Retina (tissue), 1 donor: ENCODE measurements around the gene ZNF783.
"Not testable (repeated sequence)": the region's sequence is repeated elsewhere in the genome, so short reads cannot be mapped to it uniquely, and the experiment has no call there.

Experiments used
- DNase-seq: peaks from one replicate; pipeline ENCODE4 v3.0.0-alpha.2; 2016

Gene ZNF783

DNA sequence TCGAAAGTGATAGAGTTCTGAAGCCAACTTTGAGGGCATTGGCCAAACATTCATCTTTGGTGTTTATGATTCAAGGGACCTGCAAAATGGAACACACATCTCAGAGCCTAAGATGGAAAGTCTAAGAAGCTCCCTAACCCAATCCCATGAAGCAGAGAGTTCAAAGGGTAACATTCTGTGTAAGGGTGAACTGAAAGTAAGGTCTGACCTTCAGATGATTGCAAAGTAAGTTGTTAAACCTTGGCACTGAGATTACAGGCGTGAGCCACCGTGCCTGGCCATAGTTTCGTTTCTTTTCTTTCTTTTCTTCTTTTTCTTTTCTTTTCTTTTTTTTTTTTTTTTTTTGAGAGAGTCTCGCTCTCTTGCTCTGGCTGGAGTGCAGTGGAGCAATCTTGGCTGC is 20.3 kb upstream of the ZNF783 start:
- DNase-seq: no peak

DNA sequence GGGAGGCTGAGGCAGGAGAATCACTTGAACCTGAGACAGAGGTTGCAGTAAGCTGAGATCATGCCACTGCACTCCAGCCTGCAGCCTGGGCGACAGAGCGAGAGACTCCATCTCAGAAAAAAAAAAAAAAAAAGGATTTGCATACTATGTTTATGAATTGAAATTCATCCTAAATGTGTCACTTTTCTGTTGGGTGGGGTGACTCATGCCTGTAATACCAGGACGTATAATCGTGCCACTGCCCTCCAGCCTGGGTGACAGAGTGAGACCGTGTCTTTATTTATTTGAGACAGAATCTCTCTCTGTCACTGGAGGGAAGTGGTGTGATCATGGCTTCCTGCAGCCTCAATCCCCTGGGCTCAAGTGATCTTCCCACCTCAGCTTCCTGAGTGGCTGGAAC is 16.8 kb upstream of the ZNF783 start:
- no peak for DNase-seq

DNA sequence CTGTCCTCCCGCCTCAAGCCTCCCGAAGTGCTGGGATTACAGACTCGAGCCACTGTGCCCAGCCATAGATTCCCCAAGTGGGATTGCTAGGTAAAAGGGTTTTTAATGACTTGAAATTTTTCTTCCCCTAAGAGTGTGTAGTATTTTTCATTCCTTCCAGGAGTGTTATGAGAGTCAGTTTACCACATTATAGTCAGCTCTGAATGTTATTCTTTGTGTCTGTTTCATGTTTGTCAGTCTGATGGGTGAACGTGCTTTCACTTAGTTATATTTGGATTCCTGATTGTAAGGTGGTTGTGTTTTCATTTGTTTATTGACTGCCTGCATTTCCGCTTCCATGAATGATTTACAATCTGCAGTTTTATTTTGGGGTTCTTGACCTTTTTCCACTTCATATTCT is 16.3 kb upstream of the ZNF783 start:
- DNase-seq: no peak

DNA sequence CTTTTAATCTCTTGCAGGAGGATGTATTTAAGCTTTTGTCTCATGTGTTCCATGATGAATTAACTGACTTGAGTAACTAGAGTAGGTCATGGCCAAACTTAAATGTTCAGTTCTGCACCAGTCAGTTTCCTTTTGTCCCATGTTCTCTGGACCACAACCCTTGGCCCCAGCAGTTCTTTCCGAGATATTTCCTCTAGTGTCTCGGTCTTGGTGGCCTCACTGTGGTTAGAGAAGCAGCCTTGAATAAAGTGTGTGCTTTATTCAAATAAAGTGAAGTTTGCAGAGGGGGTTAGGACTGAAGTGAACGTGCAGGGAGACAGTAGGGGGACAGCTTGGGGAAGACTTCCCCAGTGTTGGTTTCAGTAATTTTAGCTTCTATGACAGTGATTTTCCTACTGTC is 13.2 kb upstream of the ZNF783 start:
- DNase-seq: no peak

DNA sequence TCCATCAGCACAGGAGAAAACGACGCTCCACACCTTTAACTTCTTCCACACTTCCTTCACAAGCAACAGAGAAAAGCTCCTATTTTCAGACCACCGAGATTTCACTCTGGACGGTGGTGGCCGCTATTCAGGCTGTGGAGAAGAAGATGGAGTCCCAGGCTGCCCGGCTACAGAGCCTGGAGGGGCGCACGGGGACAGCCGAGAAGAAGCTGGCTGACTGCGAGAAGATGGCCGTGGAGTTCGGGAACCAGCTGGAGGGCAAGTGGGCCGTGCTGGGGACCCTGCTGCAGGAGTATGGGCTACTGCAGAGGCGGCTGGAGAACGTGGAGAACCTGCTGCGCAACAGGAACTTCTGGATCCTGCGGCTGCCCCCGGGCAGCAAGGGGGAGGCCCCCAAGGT is 11.8 kb upstream of the ZNF783 start:
- DNase-seq: not testable (repeated sequence)

DNA sequence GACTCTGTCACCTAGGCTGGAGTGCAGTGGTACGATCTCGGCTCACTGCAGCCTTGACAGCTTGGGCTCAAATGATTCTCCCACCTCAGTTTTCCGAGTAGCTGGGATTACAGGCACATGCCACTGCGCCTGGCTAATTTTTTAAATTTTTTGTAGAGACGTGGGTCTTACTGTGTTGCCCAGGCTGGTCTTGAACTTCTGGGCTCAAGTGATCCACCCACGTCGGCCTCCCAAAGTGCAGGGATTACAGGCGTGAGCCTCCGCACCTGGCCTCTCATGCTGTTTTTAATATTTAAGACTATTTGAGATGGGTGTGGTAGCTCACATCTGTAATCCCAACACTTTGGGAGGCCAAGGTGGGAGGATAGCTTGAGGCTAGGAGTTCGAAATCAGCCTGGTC is 10.5 kb upstream of the ZNF783 start:
- not testable (repeated sequence) for DNase-seq

DNA sequence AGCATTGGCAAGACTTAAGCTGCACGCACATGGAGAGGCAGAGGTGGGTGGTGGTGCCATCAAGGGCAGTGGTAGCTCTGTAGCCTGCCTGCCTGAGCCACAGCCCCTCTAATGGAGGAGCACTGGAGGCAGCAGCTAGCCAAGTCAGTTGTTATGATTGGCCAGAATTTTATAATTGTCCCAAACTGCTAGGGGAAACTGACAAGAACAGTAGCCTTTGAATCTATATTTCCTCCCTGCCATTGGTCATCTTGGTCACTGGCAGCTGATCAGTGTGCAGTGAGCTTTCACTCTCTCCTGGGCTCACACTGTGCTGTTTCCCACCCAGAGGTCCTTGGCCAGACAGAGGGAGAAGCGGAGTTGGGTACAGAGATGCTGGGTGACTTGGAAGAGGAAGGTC is 9.6 kb upstream of the ZNF783 start:
- DNase-seq: no peak

DNA sequence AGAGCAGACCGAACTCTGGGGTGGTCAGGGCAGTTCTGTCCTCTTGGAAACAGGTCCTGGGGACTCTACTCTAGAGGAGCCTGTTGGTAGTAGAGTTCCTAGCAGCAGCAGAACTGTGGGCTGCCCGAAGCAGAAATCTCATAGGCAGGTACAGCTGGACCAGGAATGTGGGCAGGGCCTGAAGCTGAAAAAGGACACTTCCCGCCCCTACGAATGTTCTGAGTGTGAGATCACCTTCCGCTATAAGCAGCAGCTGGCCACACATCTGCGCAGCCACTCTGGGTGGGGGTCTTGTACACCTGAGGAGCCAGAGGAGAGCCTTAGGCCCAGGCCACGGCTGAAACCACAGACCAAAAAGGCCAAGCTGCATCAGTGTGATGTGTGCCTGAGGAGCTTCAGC is 8.3 kb upstream of the ZNF783 start:
- DNase-seq: no peak

DNA sequence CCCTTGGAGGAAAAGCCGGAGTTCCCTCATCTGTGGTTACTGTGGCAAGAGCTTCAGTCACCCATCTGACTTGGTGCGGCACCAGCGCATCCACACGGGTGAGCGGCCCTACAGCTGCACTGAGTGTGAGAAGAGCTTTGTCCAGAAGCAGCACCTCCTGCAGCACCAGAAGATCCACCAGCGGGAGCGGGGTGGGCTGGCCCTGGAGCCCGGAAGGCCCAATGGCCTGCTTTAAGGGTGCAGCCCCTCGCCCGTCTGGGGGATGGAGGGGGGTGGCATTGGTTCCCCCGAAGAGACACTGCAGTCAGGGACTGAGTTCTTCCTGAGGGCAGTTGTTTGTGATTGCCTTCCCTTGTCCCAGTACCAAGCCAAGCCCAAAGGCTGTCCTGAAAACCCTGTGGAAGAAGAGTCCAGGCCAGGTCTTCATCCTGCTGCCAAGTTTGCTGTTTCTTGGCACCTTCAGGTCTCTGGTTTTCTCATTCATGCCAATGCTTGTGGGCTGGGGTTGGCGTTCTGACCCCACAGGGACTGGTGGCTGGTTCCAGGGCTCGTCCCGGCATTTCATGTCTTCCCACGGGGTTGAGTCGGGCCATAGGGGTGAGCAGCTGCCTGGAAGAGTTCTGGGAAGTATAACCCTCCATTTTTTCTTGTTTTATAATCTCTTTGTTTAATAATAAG is 7.7 kb upstream of the ZNF783 start:
- DNase-seq: no peak

DNA sequence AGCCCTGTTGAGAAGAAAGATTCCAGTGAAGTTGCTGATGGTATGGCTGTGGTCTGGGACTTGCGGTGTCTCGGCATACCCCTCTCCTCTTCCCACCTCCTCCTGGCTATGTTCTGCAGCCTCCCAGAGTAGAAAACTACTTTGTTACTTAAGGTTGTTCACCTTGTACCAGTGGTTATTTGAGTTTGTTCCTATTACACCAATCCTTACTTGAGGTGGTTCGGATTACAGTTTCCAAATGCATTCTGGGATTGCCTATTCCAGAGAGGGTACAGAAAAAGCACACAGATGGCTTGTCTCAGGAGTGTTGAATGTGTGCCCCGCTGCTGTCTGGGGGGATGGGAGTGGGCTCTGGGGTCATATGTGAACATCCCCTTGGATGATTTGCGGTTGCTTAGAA is 6.8 kb upstream of the ZNF783 start:
- DNase-seq: no peak

DNA sequence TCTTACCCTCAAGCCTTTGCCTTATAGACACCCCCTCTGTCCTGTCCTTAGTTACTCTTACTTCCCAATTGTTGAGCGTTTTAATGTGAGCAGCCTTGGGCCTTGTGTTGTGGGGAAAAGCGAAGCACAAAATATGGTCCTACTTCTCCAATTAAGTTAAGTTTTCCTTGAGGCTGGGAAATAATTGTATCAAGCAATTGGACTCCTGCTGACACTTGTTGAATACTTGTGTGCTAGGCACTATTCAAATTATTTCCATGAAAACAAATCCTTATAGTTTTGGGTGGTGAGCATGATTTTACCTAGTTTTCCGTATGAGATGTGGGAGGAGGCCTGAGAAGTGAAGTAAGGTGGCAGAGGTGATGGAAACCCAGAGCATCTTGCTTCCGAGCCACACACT is 5.4 kb upstream of the ZNF783 start:
- DNase-seq: no peak

DNA sequence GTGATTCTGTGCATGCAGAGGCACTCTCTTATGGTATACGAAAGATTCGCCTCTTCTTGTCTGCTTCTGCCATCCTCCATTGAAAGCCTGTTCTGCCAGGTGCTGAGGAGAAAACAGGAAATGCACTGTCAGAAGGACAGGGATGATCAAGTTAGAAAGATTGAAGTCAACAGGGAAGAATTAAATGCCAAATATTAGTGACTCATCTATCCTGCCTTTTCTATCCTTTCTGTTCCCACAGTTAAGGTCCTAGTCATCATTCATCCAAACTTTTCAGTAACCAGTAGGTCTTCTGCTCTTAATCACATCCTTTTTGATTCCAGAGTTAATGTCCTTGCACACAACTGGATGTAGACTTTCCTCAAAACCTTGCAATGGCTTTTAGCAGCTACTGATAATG is 4.8 kb upstream of the ZNF783 start:
- no peak for DNase-seq

DNA sequence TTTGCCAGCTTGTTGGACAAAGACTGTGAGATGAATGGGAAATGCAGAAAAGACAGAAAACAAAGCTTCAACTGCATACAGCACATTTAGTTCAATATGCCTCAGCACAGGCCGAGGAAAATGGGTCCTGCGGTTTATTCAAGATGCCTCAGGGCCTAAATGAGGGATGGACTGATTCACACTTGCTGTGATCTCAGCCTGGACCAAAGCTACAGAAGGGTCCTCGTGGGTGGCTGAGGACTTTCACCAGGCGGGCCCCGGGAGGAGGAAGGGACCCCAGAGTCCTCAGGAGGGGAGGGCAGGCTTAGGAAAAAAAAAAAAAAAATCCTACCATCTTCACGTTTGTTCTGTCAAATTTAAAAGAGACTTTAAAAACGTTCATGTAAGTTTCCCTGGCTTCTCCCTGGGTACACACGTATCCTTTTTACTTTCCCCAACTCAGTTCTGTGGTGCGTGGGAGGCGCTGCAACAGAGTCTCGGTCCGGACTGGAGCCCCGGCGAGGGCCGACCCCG is 624 bp upstream of the ZNF783 start:
- DNase-seq: no peak

DNA sequence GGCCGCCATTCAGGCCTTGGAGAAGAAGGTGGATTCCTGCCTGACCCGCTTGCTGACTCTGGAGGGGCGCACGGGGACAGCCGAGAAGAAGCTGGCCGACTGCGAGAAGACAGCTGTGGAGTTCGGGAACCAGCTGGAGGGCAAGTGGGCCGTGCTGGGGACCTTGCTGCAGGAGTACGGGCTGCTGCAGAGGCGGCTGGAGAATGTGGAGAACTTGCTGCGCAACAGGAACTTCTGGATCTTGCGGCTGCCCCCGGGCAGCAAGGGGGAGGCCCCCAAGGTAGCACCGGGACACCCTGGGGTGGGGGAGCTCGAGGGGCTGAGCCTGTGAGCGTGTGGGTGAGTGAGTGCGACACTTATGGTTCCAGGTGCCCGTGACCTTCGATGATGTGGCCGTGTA is 4.5 kb downstream of the ZNF783 start:
- no peak for DNase-seq

DNA sequence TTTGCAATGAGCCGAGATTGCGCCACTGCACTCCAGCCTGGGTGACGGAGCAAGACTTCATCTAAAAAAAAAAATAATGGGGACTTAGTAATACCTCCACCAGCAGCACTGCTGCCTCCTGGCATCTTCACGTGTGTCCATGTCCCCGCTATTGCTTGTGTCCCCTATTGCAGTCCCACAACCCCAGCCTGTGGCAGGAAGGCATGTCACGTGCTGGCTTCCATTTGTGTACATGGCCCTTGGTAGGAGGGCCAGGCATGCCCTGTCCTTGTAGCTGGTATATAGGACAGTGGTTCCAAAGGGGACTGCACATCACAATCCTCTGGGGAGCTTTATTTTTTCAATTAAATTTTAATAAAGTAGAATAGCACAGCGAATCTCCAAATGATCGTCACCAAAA is 5.7 kb downstream of the ZNF783 start:
- DNase-seq: no peak

DNA sequence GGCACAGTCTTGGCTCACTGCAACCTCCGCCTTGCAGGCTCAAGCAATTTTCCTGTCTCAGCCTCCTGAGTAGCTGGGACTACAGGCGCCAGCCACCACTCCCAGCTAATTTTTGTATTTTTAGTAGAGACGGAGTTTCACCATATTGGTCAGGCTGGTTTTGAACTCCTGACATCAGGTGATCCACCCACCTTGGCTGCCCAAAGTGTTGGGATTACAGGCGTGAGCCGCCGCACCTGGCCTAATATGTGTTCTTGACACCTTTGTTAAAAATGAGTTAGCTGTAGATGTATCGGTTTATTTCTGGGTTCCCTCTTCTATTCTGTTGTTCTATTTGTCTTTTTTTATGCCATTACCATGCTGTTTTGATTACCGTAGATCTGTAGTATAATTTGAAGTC is 12.4 kb downstream of the ZNF783 start:
- DNase-seq: not testable (repeated sequence)

DNA sequence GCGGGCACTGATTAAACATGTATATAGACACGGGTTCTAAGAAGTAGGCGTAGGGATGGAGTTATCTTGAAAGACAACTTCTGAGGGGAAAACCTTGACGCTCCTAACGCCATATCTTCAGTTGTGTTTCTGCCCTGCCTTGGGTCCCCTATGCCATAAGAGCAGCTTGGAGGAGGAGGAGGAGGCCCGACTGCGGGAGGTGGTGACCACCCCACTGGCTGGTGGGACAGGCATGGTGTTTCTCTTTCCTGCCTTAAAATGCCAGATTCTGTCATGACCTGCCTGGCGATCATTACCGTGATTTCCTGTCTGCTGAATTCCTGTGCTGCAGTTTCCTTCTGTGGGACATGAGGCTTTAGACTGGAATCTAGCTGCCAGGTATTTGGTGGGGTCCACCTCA is 15.9 kb downstream of the ZNF783 start:
- no peak for DNase-seq

DNA sequence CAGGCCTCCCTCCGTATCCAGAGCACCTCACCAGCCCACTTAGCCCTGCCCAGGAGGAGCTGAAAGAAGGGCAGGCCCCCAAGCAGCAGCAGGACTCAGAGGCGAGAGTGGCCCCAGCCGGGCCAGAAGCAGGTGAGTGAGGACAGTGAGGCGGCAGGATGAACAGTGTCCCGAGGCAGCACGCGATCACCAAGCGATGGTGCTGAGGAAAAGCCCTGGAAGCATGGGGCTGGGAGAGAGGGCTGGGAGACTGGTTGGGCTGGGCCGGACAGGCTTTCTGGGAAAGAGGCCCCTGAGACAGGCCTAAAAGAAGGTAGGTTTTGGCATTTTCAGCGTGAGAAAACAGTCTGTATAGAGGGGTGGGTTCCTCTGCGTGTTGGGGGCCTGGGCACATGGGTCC is 16.4 kb downstream of the ZNF783 start:
- DNase-seq: no peak

DNA sequence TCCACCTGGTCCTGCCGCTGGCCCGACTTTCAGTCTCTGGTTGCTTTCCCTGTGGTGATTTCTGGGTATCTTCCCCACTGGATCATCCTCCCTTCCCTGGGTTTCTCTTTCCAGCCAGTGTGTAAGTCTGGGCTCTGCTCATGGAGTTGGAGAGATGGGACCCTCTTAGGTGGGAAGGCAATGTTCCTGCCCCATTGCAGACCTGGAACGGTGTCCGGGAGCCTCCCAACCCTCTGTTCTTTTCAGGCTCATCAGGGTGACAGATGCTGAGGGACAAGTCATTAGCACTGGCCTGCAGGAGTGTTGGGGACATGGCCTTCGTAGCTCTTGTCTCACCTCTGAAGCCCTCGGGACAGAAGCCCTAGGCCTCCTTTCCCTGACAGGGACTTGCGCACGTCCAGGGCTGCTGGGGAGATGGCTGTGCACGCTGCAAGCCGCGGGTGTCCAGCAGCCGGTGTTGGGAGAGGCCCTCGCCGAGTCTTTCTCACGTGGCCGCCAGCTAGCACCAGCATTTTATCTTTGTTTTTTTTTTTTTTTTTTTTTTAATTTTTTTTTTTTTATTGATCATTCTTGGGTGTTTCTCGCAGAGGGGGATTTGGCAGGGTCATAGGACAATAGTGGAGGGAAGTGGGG is 17.2 kb downstream of the ZNF783 start:
- no peak for DNase-seq

DNA sequence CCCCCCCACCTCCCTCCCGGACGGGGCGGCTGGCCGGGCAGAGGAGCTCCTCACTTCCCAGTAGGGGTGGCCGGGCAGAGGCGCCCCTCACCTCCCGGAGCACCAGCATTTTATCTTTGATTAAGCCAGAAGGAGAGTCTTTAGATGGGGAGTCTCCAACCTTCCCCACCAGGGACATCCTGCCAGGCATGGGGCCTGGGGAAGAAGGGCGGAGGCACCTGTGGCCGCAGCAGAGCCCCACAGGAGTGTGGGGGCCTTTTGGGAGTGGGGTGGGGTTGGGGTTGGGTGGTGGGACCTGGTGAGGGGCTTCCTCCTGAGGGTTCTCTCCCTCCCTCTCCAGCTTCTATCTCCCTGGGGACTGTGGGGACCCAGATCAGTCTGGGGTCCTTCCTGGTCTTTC is 18.2 kb downstream of the ZNF783 start:
- DNase-seq: no peak

DNA sequence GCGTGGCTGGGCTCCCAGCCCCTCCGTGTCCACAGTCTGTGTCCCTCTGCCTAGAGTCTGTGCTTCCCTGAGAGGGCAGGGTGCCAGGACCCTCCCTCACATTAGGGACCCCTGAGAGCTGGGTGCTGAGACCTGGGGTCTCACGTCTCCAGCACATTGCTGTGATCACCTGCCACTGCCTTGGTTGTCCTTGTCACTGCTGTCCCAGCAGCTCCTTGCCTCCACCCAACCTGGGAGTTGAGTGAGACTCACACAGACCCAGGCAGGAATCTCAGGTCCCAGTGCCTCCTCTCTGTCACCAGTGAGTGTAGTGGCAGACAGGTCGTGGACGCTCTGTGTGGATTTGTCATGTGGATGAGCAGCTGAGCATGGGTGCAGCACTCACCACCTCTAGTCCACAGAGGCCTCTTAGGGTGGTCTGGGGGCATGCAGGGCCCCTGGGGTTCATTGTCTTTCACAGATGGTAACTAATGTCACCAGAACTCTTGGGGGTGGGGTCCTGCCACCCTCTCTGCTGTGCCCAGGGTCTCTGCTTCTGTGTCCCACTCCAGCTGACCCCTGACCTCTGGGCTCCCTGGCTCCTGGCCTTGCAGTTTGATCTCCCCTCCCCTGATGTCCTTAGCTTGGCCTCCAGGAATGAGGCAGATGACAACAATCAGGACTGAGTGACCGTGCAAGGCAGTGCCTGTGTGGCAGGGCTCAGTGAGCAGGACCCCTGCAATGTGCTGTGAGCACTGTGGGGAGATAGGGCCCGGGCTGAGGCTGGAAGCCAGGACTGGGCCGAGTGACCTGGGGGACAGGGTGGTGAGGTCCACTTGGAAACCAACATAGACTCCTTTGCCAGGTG is 18.9 kb downstream of the ZNF783 start:
- DNase-seq: no peak

DNA sequence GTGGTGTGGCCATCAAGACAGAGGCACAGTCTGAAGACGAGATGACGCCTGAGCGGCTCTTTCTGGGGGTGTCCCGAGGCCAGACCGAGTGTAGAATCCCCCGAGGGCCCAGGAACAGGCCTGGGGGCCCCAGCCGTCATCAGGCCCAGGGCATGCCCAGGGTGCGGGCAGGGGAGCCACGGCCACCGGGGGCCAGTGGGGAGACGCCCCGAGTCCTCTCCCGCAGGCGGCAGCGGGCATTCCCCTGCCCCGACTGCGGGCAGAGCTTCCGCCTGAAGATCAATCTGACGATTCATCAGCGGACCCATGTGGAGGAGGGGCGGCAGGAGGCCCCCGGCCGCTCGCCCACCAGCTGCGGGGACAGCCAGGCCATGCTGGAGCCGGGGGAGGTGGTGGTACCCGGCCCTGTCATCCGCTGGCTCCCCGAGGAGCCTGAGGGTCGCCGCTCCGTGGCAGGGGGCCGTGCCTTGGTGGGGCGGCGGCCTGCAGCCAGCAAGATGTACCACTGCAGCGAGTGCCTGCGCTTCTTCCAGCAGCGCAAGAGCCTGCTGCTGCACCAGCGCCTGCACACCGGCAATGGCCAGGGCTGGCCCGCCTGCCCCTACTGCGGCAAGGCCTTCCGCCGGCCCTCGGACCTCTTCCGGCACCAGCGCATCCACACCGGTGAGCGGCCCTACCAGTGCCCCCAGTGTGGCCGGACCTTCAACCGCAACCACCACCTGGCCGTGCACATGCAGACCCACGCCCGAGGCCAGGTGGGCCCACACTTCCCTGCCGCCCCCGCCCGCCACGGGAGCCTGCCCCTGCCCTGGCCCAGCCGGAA is 19.7 kb downstream of the ZNF783 start:
- DNase-seq: no peak

DNA sequence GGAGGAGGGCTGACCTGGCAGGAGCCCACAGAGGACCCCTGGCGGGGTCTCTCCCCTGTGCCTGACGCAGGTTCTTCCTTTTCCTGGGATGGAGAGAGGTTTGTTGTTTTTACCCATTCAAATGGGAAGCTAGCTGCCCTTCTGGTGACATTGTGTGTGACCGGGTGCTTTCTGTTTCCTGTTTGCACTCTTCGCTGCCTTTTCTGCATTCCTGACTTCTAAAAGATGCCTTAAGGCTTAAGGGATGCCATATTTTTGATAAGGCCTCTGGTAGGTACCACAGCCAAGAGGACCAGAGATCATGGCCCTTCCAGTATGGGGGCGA is 20.3 kb downstream of the ZNF783 start:
- no peak for DNase-seq
